K562 (cell line): ENCODE measurements around the gene DIAPH1. TPM values are rescaled to one million over a fixed set of nuclear protein-coding genes. Genes with fewer than 3 reads are reported as not detected.

Experiments
- ATAC-seq: fragments of 200-7000 bp; cut with Tn5 transposase; 3 replicates; pipeline ENCODE4 v1.9.1; 2020; ENCODE audit warnings: moderate library complexity
- BruUV-seq: library from RNA; stranded (reverse); fragments of 400-500 nt; replicated peaks from 2 replicates; lab custom pipeline; 2021; lab: Mats Ljungman, UMichigan
- CTCF ChIA-PET: fragments of 300-600 bp; formaldehyde crosslinking; extraction: SDS; loops from one replicate; lab custom pipeline; 2021; ENCODE audit warnings: low intra/inter-chr PET ratio; lab: Yijun Ruan, JAX
- POLR2A ChIA-PET: fragments of 300-600, 350-650 bp; sonication (Branson Sonifier 250); formaldehyde crosslinking; extraction: SDS; loops from one replicate; lab custom pipeline; 2021; ENCODE audit warnings: antibody characterized with exemption, inconsistent platforms; lab: Yijun Ruan, JAX
- DNase-seq, 4 experiments: peaks; one replicate each; pipeline versions ENCODE4 v3.0.0 to v3.0.0-alpha.2; 2011 to 2018; ENCODE audit warnings: low spot score in 3 of 4, mixed read lengths in 3 of 4; ENCODE audit errors: extremely low read depth in 1 of 4
- FAIRE-seq: peaks from 2 replicates; lab custom pipeline; 2011; peaks lifted over from hg19 to GRCh38; lab: Jason Lieb, UNC
- H2AFZ ChIP-seq: 2 replicates; pipeline ENCODE4 v1.6.0; 2011; ENCODE audit warnings: low read depth, low read length, control low read depth, inconsistent platforms
- H3K27ac ChIP-seq: fragments of 200-600 bp; 3 replicates; pipeline ENCODE4 v1.8.0; 2011; ENCODE audit warnings: low read depth, mild to moderate bottlenecking, control low read depth, inconsistent platforms, low read length, moderate library complexity, mixed read lengths; ENCODE audit errors: extremely low read depth
- H3K27me3 ChIP-seq, 2 experiments: fragments of 300-600 bp in 1 of 2; 2 replicates in 1 of 2; 3 replicates in 1 of 2; pipeline versions ENCODE4 v1.6.0 to v1.8.0; 2011; ENCODE audit warnings: inconsistent platforms in 2 of 2, low read length in 2 of 2, mild to moderate bottlenecking in 1 of 2, mixed read lengths in 1 of 2, moderate library complexity in 1 of 2; ENCODE audit not compliant: control insufficient read depth in 2 of 2, insufficient read depth in 2 of 2
- H3K36me3 ChIP-seq: fragments of 300-600 bp; 3 replicates; pipeline ENCODE4 v1.8.0; 2011; ENCODE audit warnings: mild to moderate bottlenecking, low read length, inconsistent platforms; ENCODE audit not compliant: control insufficient read depth, insufficient read depth
- H3K4me1 ChIP-seq, 2 experiments: fragments of 200-600 bp in 1 of 2; replicated peaks in 1 of 2; 2 replicates in 1 of 2; 3 replicates in 1 of 2; pipeline versions ENCODE4 v1.5.1 to v1.8.0; 2011; ENCODE audit warnings: inconsistent platforms in 2 of 2, low read length in 2 of 2, mild to moderate bottlenecking in 1 of 2, mixed read lengths in 1 of 2, moderate library complexity in 1 of 2; ENCODE audit not compliant: control insufficient read depth in 2 of 2, insufficient read depth in 2 of 2
- H3K4me2 ChIP-seq: 2 replicates; pipeline ENCODE4 v1.6.1; 2011; ENCODE audit warnings: low read length, control low read depth, inconsistent platforms, mixed read lengths; ENCODE audit not compliant: insufficient read depth
- H3K4me3 ChIP-seq: fragments of 200-600 bp; sonication (generic), shearing (Covaris generic); 2 replicates; pipeline ENCODE4 v1.5.1; 2016; ENCODE audit warnings: control low read depth, inconsistent platforms
- H3K79me2 ChIP-seq: fragments of 200-600 bp; 3 replicates; pipeline ENCODE4 v1.8.0; 2011; ENCODE audit warnings: low read length, inconsistent platforms; ENCODE audit not compliant: control insufficient read depth, insufficient read depth
- H3K9ac ChIP-seq, 2 experiments: 2 replicates each; pipeline versions ENCODE4 v1.6.0 to v1.6.1; 2011; ENCODE audit warnings: low read depth in 2 of 2, low read length in 2 of 2, control low read depth in 1 of 2, inconsistent platforms in 1 of 2, mild to moderate bottlenecking in 1 of 2, mixed read lengths in 1 of 2; ENCODE audit not compliant: insufficient read depth in 1 of 2
- H3K9me1 ChIP-seq: one replicate; pipeline ENCODE4 v1.6.0; 2011; ENCODE audit warnings: inconsistent platforms, mild to moderate bottlenecking, low read length, moderate library complexity; ENCODE audit not compliant: control insufficient read depth, insufficient read depth
- H3K9me3 ChIP-seq: replicated peaks from 2 replicates; pipeline ENCODE4 v1.5.1; 2011; ENCODE audit warnings: low read depth, low read length, inconsistent platforms; ENCODE audit not compliant: control insufficient read depth, insufficient read depth
- H4K20me1 ChIP-seq: replicated peaks from 2 replicates; pipeline ENCODE4 v1.6.1; 2011; ENCODE audit warnings: low read length, inconsistent platforms, mixed read lengths; ENCODE audit not compliant: control insufficient read depth, insufficient read depth
- ZNF224 ChIP-seq: sonication (generic); formaldehyde crosslinking; IDR thresholded peaks from 2 replicates; pipeline ENCODE4 v1.8.0; 2022; ENCODE audit warnings: mild to moderate bottlenecking, missing genetic modification reagents
- ZNF408 ChIP-seq: fragments of 250-450 bp; sonication (Bioruptor Pico); IDR thresholded peaks from 2 replicates; pipeline ENCODE4 v1.4.0; 2020; ENCODE audit warnings: low read depth, mild to moderate bottlenecking, moderate library complexity
- ZNF445 ChIP-seq: fragments of 250-450 bp; sonication (Bioruptor Pico); IDR thresholded peaks from 2 replicates; pipeline ENCODE4 v1.4.0; 2020; ENCODE audit warnings: low read depth, mild to moderate bottlenecking, moderate library complexity
- WGBS: fragments of 100-300 bp; shearing (Covaris generic); methylation state at CpG from one replicate; pipeline ENCODE4 v1.1.6; 2016; ENCODE audit warnings: low coverage, mixed read lengths; ENCODE audit not compliant: insufficient coverage; ENCODE audit errors: missing lambda C conversion rate; 5-methylcytosine and 5-hydroxymethylcytosine counted together
- in situ Hi-C: fragments of 300-500 bp; cut with MboI; formaldehyde crosslinking; loops from 4 replicates; pipeline ENCODE4 v1.15.0; 2018; ENCODE audit warnings: inconsistent platforms, mixed read lengths
- intact Hi-C: fragments of 100-400 bp; cut with micrococcal nuclease; formaldehyde crosslinking; loops from 2 replicates; pipeline ENCODE4 v1.14.2; 2022
- polyA plus RNA-seq, 8 experiments: library from polyadenylated mRNA; depleted of rRNA in 4 of 8; stranded (reverse) in 5 of 8; unstranded in 3 of 8; fragments of >200 nt; fragmentation: Nextera tagmentation in 2 of 8; fragmentation: Illumina TruSeq in 1 of 8; extraction: Ambion mirVana in 2 of 8; extraction: Trizol in 1 of 8; gene quantifications; 2 replicates each; pipeline versions ENCODE4 v1.2.1 to v1.2.3, GENCODE V29; 2011 to 2014; ENCODE audit warnings: inconsistent platforms in 1 of 8, missing spikeins in 1 of 8
- total RNA-seq, 7 experiments: library from RNA; depleted of rRNA in 6 of 7; stranded (reverse); fragments of >200 nt in 6 of 7; fragmentation: Illumina TruSeq in 2 of 7; extraction: Trizol in 2 of 7; gene quantifications; 2 replicates each; pipeline versions ENCODE4 v1.2.1 to v1.2.3, GENCODE V29; 2011 to 2021; ENCODE audit warnings: low replicate concordance in 1 of 7
- TF ChIP-seq, protein P1 (sequence below): fragments of 450-650 bp; IDR thresholded peaks from 2 replicates; pipeline ENCODE4 v1.6.1; 2016; ENCODE audit warnings: mild to moderate bottlenecking, moderate library complexity

Gene DIAPH1
- total and polyA plus RNA-seq, 9 of the 15 experiments (the other 6 are each of a cell fraction or from before 2014, with no cell fraction given), result 60.8 to 328 (median 97.8) TPM

GRCh38 chr5:141585594-141585993 is 33.2 kb downstream of the DIAPH1 start:
- WGBS, result 100% methylated on average over 6 of the region's 6 CpGs
- no peak overlapping the region for H3K4me3 ChIP-seq

More at GRCh38 chr5:141585594-141585993, 33.2 kb downstream of the DIAPH1 start:
- Histone ChIP-seq H3K36me3 (peaks cover 94% of the 10 kb centered on the region), H2AFZ (no peak overlapping the region), H3K4me1 (no peaks in the 10 kb centered on the region), H3K9ac (no peak overlapping the region), H3K4me2 (no peak overlapping the region), H3K9me3 (no peaks in the 10 kb centered on the region), H4K20me1 (no peaks in the 10 kb centered on the region; the same call in none of the 2 replicates), H3K27me3 (no peaks in the 10 kb centered on the region), H3K79me2 (peaks cover 43% of the 10 kb centered on the region), H3K27ac (no peak overlapping the region), H3K9me1 (no peaks in the 10 kb centered on the region)
- no TSS peak for BruUV-seq
- ChIA-PET CTCF (no interaction called here), POLR2A (interaction anchor here (0.8 to 1.5 kb wide), 2 partner anchors 10 to 32 kb away, joined by 3 read pairs; no protein-coding TSS in a partner anchor)
- intact Hi-C loops, result no loop called here
- in situ Hi-C loops, result no loop called here
- no peak for ATAC-seq
- DNase-seq, result no peak
- TF ChIP-seq ZNF224 (CRISPR knock-in tag) (no peak), ZNF445 (no peak), ZNF408 (CRISPR knock-in tag) (no peak)
- TF ChIP-seq, protein P1, sequence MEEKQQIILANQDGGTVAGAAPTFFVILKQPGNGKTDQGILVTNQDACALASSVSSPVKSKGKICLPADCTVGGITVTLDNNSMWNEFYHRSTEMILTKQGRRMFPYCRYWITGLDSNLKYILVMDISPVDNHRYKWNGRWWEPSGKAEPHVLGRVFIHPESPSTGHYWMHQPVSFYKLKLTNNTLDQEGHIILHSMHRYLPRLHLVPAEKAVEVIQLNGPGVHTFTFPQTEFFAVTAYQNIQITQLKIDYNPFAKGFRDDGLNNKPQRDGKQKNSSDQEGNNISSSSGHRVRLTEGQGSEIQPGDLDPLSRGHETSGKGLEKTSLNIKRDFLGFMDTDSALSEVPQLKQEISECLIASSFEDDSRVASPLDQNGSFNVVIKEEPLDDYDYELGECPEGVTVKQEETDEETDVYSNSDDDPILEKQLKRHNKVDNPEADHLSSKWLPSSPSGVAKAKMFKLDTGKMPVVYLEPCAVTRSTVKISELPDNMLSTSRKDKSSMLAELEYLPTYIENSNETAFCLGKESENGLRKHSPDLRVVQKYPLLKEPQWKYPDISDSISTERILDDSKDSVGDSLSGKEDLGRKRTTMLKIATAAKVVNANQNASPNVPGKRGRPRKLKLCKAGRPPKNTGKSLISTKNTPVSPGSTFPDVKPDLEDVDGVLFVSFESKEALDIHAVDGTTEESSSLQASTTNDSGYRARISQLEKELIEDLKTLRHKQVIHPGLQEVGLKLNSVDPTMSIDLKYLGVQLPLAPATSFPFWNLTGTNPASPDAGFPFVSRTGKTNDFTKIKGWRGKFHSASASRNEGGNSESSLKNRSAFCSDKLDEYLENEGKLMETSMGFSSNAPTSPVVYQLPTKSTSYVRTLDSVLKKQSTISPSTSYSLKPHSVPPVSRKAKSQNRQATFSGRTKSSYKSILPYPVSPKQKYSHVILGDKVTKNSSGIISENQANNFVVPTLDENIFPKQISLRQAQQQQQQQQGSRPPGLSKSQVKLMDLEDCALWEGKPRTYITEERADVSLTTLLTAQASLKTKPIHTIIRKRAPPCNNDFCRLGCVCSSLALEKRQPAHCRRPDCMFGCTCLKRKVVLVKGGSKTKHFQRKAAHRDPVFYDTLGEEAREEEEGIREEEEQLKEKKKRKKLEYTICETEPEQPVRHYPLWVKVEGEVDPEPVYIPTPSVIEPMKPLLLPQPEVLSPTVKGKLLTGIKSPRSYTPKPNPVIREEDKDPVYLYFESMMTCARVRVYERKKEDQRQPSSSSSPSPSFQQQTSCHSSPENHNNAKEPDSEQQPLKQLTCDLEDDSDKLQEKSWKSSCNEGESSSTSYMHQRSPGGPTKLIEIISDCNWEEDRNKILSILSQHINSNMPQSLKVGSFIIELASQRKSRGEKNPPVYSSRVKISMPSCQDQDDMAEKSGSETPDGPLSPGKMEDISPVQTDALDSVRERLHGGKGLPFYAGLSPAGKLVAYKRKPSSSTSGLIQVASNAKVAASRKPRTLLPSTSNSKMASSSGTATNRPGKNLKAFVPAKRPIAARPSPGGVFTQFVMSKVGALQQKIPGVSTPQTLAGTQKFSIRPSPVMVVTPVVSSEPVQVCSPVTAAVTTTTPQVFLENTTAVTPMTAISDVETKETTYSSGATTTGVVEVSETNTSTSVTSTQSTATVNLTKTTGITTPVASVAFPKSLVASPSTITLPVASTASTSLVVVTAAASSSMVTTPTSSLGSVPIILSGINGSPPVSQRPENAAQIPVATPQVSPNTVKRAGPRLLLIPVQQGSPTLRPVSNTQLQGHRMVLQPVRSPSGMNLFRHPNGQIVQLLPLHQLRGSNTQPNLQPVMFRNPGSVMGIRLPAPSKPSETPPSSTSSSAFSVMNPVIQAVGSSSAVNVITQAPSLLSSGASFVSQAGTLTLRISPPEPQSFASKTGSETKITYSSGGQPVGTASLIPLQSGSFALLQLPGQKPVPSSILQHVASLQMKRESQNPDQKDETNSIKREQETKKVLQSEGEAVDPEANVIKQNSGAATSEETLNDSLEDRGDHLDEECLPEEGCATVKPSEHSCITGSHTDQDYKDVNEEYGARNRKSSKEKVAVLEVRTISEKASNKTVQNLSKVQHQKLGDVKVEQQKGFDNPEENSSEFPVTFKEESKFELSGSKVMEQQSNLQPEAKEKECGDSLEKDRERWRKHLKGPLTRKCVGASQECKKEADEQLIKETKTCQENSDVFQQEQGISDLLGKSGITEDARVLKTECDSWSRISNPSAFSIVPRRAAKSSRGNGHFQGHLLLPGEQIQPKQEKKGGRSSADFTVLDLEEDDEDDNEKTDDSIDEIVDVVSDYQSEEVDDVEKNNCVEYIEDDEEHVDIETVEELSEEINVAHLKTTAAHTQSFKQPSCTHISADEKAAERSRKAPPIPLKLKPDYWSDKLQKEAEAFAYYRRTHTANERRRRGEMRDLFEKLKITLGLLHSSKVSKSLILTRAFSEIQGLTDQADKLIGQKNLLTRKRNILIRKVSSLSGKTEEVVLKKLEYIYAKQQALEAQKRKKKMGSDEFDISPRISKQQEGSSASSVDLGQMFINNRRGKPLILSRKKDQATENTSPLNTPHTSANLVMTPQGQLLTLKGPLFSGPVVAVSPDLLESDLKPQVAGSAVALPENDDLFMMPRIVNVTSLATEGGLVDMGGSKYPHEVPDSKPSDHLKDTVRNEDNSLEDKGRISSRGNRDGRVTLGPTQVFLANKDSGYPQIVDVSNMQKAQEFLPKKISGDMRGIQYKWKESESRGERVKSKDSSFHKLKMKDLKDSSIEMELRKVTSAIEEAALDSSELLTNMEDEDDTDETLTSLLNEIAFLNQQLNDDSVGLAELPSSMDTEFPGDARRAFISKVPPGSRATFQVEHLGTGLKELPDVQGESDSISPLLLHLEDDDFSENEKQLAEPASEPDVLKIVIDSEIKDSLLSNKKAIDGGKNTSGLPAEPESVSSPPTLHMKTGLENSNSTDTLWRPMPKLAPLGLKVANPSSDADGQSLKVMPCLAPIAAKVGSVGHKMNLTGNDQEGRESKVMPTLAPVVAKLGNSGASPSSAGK, result no peak
- FAIRE-seq, result no peak
